HCT116 (cell line): ENCODE data around the gene IL17RD. TPM values are rescaled to one million over a fixed set of nuclear protein-coding genes. Genes with fewer than 3 reads are reported as not detected.

Source experiments
- ATAC-seq: fragments of 200-7000 bp; cut with Tn5 transposase; 2 replicates; pipeline ENCODE4 v1.9.1; 2020; ENCODE audit warnings: mild to moderate bottlenecking, moderate library complexity
- BruUV-seq: library from RNA; stranded (reverse); fragments of 400-500 nt; replicated peaks from 2 replicates; lab custom pipeline; 2021; lab: Mats Ljungman, UMichigan
- CTCF ChIA-PET: fragments of 300-600 bp; sonication (Branson Sonifier 250); formaldehyde crosslinking; loops from one replicate; lab custom pipeline; 2021; ENCODE audit warnings: antibody characterized with exemption; lab: Charles Lee
- POLR2A ChIA-PET: fragments of 300-600, 350-600 bp; sonication (Branson Sonifier 250); formaldehyde crosslinking; loops from one replicate; lab custom pipeline; 2021; ENCODE audit warnings: antibody characterized with exemption; lab: Charles Lee
- RAD21 ChIA-PET, 2 experiments: fragments of 300-600 bp; sonication (Branson Sonifier 250); formaldehyde crosslinking; loops; one replicate each; lab custom pipeline; 2023; ENCODE audit warnings: low total read pairs in 2 of 2; ENCODE audit not compliant: uncharacterized antibody in 2 of 2, unreplicated experiment in 2 of 2, low non-redundant PET in 1 of 2; lab: Charles Lee
- DNase-seq: peaks from one replicate; pipeline ENCODE4 v3.0.0-alpha.2; 2010; ENCODE audit warnings: low read depth, low spot score
- H2AFZ ChIP-seq: fragments of 200-600 bp; shearing (Covaris generic), sonication (generic); 2 replicates; pipeline ENCODE4 v1.6.1; 2017; ENCODE audit warnings: low read depth, mixed run types, mixed read lengths, antibody characterized with exemption, low read length; ENCODE audit not compliant: poor library complexity, severe bottlenecking
- H3K27ac ChIP-seq: 2 replicates; pipeline ENCODE4 v1.5.1; 2012; ENCODE audit warnings: low read depth, low read length
- H3K27me3 ChIP-seq: fragments of 200-600 bp; sonication (generic); 2 replicates; pipeline ENCODE4 v1.6.1; 2016; ENCODE audit warnings: mixed run types, low read length, mixed read lengths; ENCODE audit not compliant: insufficient read depth
- H3K36me3 ChIP-seq, 2 experiments: fragments of 200-500 bp in 1 of 2; fragments of 200-600 bp in 1 of 2; sonication (Bioruptor generic) in 1 of 2; sonication (generic) in 1 of 2; 2 replicates each; pipeline versions ENCODE4 v1.5.1 to v1.6.1; 2014 to 2016; ENCODE audit warnings: low read length in 2 of 2, inconsistent platforms in 1 of 2, mixed read lengths in 1 of 2, mixed run types in 1 of 2; ENCODE audit not compliant: insufficient read depth in 2 of 2, control insufficient read depth in 1 of 2
- H3K4me1 ChIP-seq, 2 experiments: fragments of 200-600 bp in 1 of 2; sonication (generic) in 1 of 2; 2 replicates each; pipeline versions ENCODE4 v1.5.1 to v1.6.1; 2012 to 2017; ENCODE audit warnings: low read length in 2 of 2, inconsistent platforms in 1 of 2, mild to moderate bottlenecking in 1 of 2, mixed read lengths in 1 of 2, mixed run types in 1 of 2, moderate library complexity in 1 of 2; ENCODE audit not compliant: insufficient read depth in 2 of 2, control insufficient read depth in 1 of 2
- H3K4me2 ChIP-seq: fragments of 200-600 bp; sonication (generic); 2 replicates; pipeline ENCODE4 v1.6.1; 2017; ENCODE audit warnings: mixed run types, low read length, mixed read lengths
- H3K4me3 ChIP-seq, 2 experiments: fragments of 200-600 bp in 1 of 2; sonication (generic) in 1 of 2; replicated peaks in 1 of 2; 2 replicates each; pipeline ENCODE4 v1.5.1; 2011 to 2016; ENCODE audit warnings: low read length in 2 of 2, control low read depth in 1 of 2, low read depth in 1 of 2, mild to moderate bottlenecking in 1 of 2, mixed read lengths in 1 of 2, mixed run types in 1 of 2
- H3K79me2 ChIP-seq: fragments of 200-600 bp; sonication (generic); 2 replicates; pipeline ENCODE4 v1.6.1; 2017; ENCODE audit warnings: mild to moderate bottlenecking, mixed run types, low read length, moderate library complexity, mixed read lengths; ENCODE audit not compliant: insufficient read depth
- H3K9ac ChIP-seq: fragments of 200-600 bp; sonication (generic); 2 replicates; pipeline ENCODE4 v1.6.1; 2016; ENCODE audit warnings: low read length, mixed read lengths
- H3K9me2 ChIP-seq: fragments of 200-600 bp; sonication (generic), shearing (Covaris generic); 2 replicates; pipeline ENCODE4 v1.6.1; 2017; ENCODE audit warnings: mixed run types, mild to moderate bottlenecking, moderate library complexity; ENCODE audit not compliant: insufficient read depth
- H3K9me3 ChIP-seq, 2 experiments: fragments of 200-500 bp in 1 of 2; fragments of 200-600 bp in 1 of 2; sonication (Bioruptor generic) in 1 of 2; sonication (generic) in 1 of 2; 2 replicates each; pipeline ENCODE4 v1.6.1; 2014 to 2017; ENCODE audit warnings: low read length in 2 of 2, mixed read lengths in 2 of 2, inconsistent platforms in 1 of 2, low read depth in 1 of 2, mild to moderate bottlenecking in 1 of 2, mixed run types in 1 of 2, moderate library complexity in 1 of 2; ENCODE audit not compliant: control insufficient read depth in 1 of 2, insufficient read depth in 1 of 2
- H4K20me1 ChIP-seq: fragments of 200-600 bp; sonication (generic), shearing (Covaris generic); 2 replicates; pipeline ENCODE4 v1.6.1; 2017; ENCODE audit warnings: mixed run types, mild to moderate bottlenecking, moderate library complexity; ENCODE audit not compliant: insufficient read depth
- CEBPB ChIP-seq: IDR thresholded peaks from 2 replicates; pipeline ENCODE4 v1.6.1; 2012; ENCODE audit warnings: low read depth
- CTCF ChIP-seq, 3 experiments: fragments of 200-600 bp in 1 of 3; sonication (generic) in 1 of 3; IDR thresholded peaks in 2 of 3; conservative IDR thresholded peaks in 1 of 3; 2 replicates each; pipeline ENCODE4 v1.5.1; 2012 to 2017; ENCODE audit warnings: low read depth in 2 of 3, low read length in 2 of 3, antibody characterized with exemption in 1 of 3, borderline replicate concordance in 1 of 3, control low read depth in 1 of 3, mild to moderate bottlenecking in 1 of 3, mixed read lengths in 1 of 3, mixed run types in 1 of 3, moderate library complexity in 1 of 3; ENCODE audit not compliant: insufficient read depth in 1 of 3
- ELF1 ChIP-seq: IDR thresholded peaks from 2 replicates; pipeline ENCODE4 v1.6.1; 2012; ENCODE audit warnings: low read depth, borderline replicate concordance
- JUND ChIP-seq: IDR thresholded peaks from 2 replicates; pipeline ENCODE4 v1.6.1; 2012
- POLR2AphosphoS5 ChIP-seq: IDR thresholded peaks from 2 replicates; pipeline ENCODE4 v1.6.1; 2011; ENCODE audit warnings: mild to moderate bottlenecking, low read depth, low read length, moderate library complexity
- RAD21 ChIP-seq: IDR thresholded peaks from 2 replicates; pipeline ENCODE4 v1.6.1; 2012; ENCODE audit warnings: low read depth, mild to moderate bottlenecking
- REST ChIP-seq: IDR thresholded peaks from 2 replicates; pipeline ENCODE4 v1.6.1; 2012; ENCODE audit warnings: low read depth
- SP1 ChIP-seq: IDR thresholded peaks from 2 replicates; pipeline ENCODE4 v1.6.1; 2012; ENCODE audit warnings: low read depth
- SRF ChIP-seq: IDR thresholded peaks from 2 replicates; pipeline ENCODE4 v1.6.1; 2012; ENCODE audit warnings: low read depth
- YY1 ChIP-seq: IDR thresholded peaks from 2 replicates; pipeline ENCODE4 v1.6.1; 2011; ENCODE audit warnings: low read length, low read depth, moderate library complexity, mild to moderate bottlenecking; ENCODE audit not compliant: insufficient replicate concordance; ENCODE audit errors: extremely low read depth
- ZBTB33 ChIP-seq: IDR thresholded peaks from 2 replicates; pipeline ENCODE4 v1.6.1; 2011; ENCODE audit warnings: mild to moderate bottlenecking, low read length, moderate library complexity; ENCODE audit not compliant: insufficient replicate concordance; ENCODE audit errors: extremely low read depth
- ZFX ChIP-seq: fragments of 450-650 bp; IDR thresholded peaks from 2 replicates; pipeline ENCODE4 v1.6.1; 2017
- ZNF274 ChIP-seq: fragments of 200-500 bp; sonication (Bioruptor generic); IDR thresholded peaks from 2 replicates; pipeline ENCODE4 v1.6.1; 2014; ENCODE audit warnings: mild to moderate bottlenecking, low read depth, low read length, inconsistent platforms
- intact Hi-C: fragments of 100-400 bp; cut with micrococcal nuclease; formaldehyde crosslinking; loops from 2 replicates; pipeline ENCODE4 v1.10.0; 2022
- total RNA-seq: library from RNA; stranded (reverse); gene quantifications from one replicate; pipeline ENCODE4 v1.2.1, GENCODE V29; 2021; ENCODE audit not compliant: unreplicated experiment

The IL17RD gene
- total RNA-seq, 1 experiment from 2014 or later: 12.3 TPM

GRCh38 chr3:57108684-57109083 is 56.5 kb downstream of the IL17RD start:
- intact Hi-C loops: loop anchor here (10.0 kb wide), 2 partner anchors 456 to 746 kb away; no protein-coding TSS in a partner anchor
- ATAC-seq: no peak

More at GRCh38 chr3:57108684-57109083, 56.5 kb downstream of the IL17RD start:
- TF ChIP-seq ZFX: no peak
- TF ChIP-seq ELF1: no peak
- no peak for TF ChIP-seq SP1
- TF ChIP-seq ZBTB33: no peak
- TF ChIP-seq CTCF (IDR thresholded peaks at IDR 0.05 in 2 of 3, conservative IDR thresholded peaks at IDR 0.05 in 1 of 3; ENCODE audit: borderline replicate concordance in 1 of 3, insufficient read depth in 1 of 3, low read depth in 2 of 3, low read length in 2 of 3): no peak
- TF ChIP-seq ZNF274: no peak
- no peak for TF ChIP-seq YY1
- TF ChIP-seq CEBPB: no peak
- TF ChIP-seq POLR2AphosphoS5: no peak
- TF ChIP-seq REST: no peak
- TF ChIP-seq JUND: no peak
- no peak for TF ChIP-seq SRF
- TF ChIP-seq RAD21: no peak
- no peaks in the 10 kb centered on the region for H3K79me2 ChIP-seq
- no peak overlapping the region for H3K27ac ChIP-seq
- H3K4me3 ChIP-seq: no peak overlapping the region
- no peak for DNase-seq
- H3K27me3 ChIP-seq: no peaks in the 10 kb centered on the region
- BruUV-seq: no TSS peak
- RAD21 ChIA-PET: no interaction called here
- POLR2A ChIA-PET: no interaction called here
- H3K36me3 ChIP-seq: no peaks in the 10 kb centered on the region
- CTCF ChIA-PET: no interaction called here
- H3K4me1 ChIP-seq: peaks cover 3 to 6% of the 10 kb centered on the region in 2 experiments; a peak in 1 of 4 replicates
- no peaks in the 10 kb centered on the region for H3K9me2 ChIP-seq
- no peaks in the 10 kb centered on the region for H3K9me3 ChIP-seq
- H4K20me1 ChIP-seq: no peaks in the 10 kb centered on the region
- H2AFZ ChIP-seq: no peak overlapping the region
- H3K4me2 ChIP-seq: no peak overlapping the region
- H3K9ac ChIP-seq: no peak overlapping the region
